Glomerular visceral epithelial cell (primary cell): ENCODE measurements around the gene ALPG.

Experiments used
- DNase-seq: peaks from one replicate; pipeline ENCODE4 v3.0.0-alpha.2; 2016; ENCODE audit errors: extremely low spot score

ALPG gene

GRCh38 chr2:232458051-232458660 lies 51.5 kb downstream of the ALPG start:
- no peak for DNase-seq

DNA sequence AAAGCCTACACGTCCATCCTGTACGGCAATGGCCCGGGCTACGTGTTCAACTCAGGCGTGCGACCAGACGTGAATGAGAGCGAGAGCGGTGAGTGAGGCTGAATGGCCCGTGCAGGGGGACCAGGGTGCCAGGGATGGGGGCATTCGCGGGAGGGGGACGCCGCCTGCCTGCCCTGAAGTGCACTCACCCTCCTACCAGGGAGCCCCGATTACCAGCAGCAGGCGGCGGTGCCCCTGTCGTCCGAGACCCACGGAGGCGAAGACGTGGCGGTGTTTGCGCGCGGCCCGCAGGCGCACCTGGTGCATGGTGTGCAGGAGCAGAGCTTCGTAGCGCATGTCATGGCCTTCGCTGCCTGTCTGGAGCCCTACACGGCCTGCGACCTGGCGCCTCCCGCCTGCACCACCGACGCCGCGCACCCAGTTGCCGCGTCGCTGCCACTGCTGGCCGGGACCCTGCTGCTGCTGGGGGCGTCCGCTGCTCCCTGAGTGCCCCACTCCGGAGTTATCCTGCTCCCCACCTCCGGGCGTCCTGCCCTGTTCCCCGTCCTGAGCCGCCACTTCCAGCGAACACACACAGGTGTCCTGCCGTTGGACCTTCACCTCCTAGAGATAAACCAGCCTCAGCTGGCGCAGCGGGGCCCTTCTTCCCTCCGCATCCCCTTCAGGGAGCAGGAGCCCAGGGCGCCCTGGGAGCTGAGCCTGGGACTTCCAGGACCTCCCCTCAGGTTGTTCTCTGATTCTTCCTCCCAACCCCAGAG lies 52.2 kb downstream of the ALPG start:
- no peak for DNase-seq

- no peak for DNase-seq
These were observed 52.9 kb downstream of the ALPG start for GRCh38 chr2:232459419-232460035.

DNA sequence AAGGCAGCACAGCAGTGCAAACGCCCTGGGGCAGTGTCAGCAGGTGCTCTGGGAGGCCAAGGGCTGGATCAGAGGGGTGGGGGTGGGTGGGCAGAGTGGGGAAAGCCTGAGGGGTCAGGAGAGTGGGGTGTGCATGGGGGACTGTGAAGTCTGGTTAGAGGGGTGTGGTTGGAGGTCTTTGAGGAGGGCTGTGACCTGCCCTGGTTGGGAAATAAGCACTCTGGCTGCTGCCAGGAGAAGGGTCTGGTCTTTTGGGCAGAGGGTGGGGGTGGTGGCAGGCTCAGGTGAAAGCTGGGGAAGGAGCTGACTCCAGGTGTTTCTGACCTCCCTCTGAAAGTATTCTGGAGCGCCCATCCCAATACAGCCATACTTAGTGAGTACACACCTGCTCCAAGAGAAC lies 53.5 kb downstream of the ALPG start:
- no peak for DNase-seq
